ENCODE results near the gene CCR6.

GRCh38 chr6:167120583-167120903, 2.4 kb upstream of the CCR6 start:
- TF ChIP-seq, protein P1, sequence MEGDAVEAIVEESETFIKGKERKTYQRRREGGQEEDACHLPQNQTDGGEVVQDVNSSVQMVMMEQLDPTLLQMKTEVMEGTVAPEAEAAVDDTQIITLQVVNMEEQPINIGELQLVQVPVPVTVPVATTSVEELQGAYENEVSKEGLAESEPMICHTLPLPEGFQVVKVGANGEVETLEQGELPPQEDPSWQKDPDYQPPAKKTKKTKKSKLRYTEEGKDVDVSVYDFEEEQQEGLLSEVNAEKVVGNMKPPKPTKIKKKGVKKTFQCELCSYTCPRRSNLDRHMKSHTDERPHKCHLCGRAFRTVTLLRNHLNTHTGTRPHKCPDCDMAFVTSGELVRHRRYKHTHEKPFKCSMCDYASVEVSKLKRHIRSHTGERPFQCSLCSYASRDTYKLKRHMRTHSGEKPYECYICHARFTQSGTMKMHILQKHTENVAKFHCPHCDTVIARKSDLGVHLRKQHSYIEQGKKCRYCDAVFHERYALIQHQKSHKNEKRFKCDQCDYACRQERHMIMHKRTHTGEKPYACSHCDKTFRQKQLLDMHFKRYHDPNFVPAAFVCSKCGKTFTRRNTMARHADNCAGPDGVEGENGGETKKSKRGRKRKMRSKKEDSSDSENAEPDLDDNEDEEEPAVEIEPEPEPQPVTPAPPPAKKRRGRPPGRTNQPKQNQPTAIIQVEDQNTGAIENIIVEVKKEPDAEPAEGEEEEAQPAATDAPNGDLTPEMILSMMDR (IDR thresholded peaks at IDR 0.05 in 4 of 5, conservative IDR thresholded peaks at IDR 0.05 in 1 of 5) = no peak
- TF ChIP-seq POLR2A (IDR thresholded peaks at IDR 0.05) = no peak

Data from gastrocnemius medialis (tissue), 4 donors.